ENCODE data around the gene ERC1.

DNA sequence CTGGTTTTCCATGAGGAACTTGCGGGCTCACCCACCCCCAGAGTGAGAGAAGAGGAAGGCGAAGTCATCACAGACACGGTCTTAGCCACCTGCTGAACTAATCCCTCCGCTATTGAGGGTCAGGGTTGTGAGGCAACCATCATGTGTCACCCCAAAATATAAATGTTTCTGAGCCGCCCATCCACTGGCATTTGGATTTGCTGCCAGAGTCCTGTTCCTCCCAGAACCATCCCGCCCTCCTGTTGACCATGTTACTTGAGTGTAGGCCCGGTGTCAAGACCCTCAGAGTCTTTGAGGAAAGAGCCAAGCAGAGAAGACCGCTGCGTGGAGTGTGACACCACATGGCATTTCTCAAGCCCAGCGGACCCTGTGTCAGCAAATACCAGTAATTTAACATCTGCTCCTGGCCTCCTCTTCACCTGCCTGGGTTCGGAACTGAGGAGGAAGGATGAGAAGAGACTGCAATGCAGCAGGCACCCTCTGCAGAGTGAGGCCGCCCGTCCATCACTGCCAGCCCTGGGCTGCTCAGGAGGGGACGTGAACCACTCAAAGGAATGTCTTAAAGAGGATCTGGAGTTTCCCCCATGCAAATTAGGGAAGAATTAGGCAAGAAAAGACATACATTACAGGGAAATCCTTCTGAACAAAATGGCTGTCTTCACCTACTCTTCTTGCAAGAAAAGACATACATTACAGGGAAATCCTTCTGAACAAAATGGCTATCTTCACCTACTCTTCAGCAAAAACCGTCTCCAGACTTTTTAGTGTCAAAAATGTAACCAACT, 502.9 kb downstream of the ERC1 start:
- no peak for TF ChIP-seq GABPA (tag; conservative IDR thresholded peaks at IDR 0.05; ENCODE audit: low read depth)
- no peak for TF ChIP-seq SMC3 (conservative IDR thresholded peaks at IDR 0.05; ENCODE audit: insufficient read depth, low read depth, low read length)
- TF ChIP-seq KLF16 (IDR thresholded peaks at IDR 0.05): no peak
- TF ChIP-seq POLR2AphosphoS5 (IDR thresholded peaks at IDR 0.05; ENCODE audit: control insufficient read depth, insufficient read depth, low read depth, low read length): no peak

All from K562 (cell line).